HG02678 (cell line): ENCODE measurements around the gene NELFE.
"Not testable (repeated sequence)": the region's sequence is repeated elsewhere in the genome, so short reads cannot be mapped to it uniquely, and the experiment has no call there.

Source experiments
- ATAC-seq: cut with Tn5 transposase; IDR thresholded peaks from one replicate; pipeline ENCODE4 v1.9.1; 2021; ENCODE audit warnings: mild to moderate bottlenecking, moderate library complexity; ENCODE audit not compliant: unreplicated experiment

NELFE gene

GRCh38 chr6:31949926-31950548, 8.7 kb downstream of the NELFE start:
- no peak for ATAC-seq

GRCh38 chr6:31948753-31949413, 9.9 kb downstream of the NELFE start:
- no peak for ATAC-seq

- ATAC-seq = no peak
These were observed 10.5 kb downstream of the NELFE start for GRCh38 chr6:31948306-31948705.

- ATAC-seq = no peak
These were observed 10.9 kb downstream of the NELFE start for GRCh38 chr6:31947864-31948263.

- no peak for ATAC-seq
These were observed 11.6 kb downstream of the NELFE start for GRCh38 chr6:31947070-31947675.

- ATAC-seq = no peak
These were observed 12.3 kb downstream of the NELFE start for GRCh38 chr6:31946370-31946885.

- no peak for ATAC-seq
These were observed 13.0 kb downstream of the NELFE start, which contains the start of gene CFB for GRCh38 chr6:31945507-31946369. Gene CFB (plus strand): TSS chr6:31946095. CDS start chr6:31946222, 127 bp downstream.

GRCh38 chr6:31945154-31945506, 13.6 kb downstream of the NELFE start:
- no peak for ATAC-seq

- ATAC-seq = no peak
These were observed 15.0 kb downstream of the NELFE start for GRCh38 chr6:31943742-31944141.

- ATAC-seq = no peak
These were observed 18.5 kb downstream of the NELFE start for GRCh38 chr6:31940256-31940664.

GRCh38 chr6:31935823-31936222, 22.9 kb downstream of the NELFE start:
- ATAC-seq = no peak

- ATAC-seq = no peak
These were observed 23.8 kb downstream of the NELFE start for GRCh38 chr6:31935021-31935420.

GRCh38 chr6:31933537-31933936, 25.2 kb downstream of the NELFE start:
- ATAC-seq = no peak

GRCh38 chr6:31932137-31932536, 26.6 kb downstream of the NELFE start:
- not testable (repeated sequence) for ATAC-seq

GRCh38 chr6:31930962-31931361, 27.8 kb downstream of the NELFE start:
- no peak for ATAC-seq

- no peak for ATAC-seq
These were observed 30.2 kb downstream of the NELFE start for GRCh38 chr6:31928672-31928939.

GRCh38 chr6:31927863-31928671, 30.7 kb downstream of the NELFE start:
- no peak for ATAC-seq

GRCh38 chr6:31927242-31927862, 31.4 kb downstream of the NELFE start, which contains the start of gene C2:
Gene C2 (plus strand): TSS chr6:31927717. CDS start chr6:31927753, 36 bp downstream.
- no peak for ATAC-seq

GRCh38 chr6:31922942-31923341, 35.8 kb downstream of the NELFE start:
- ATAC-seq = no peak

GRCh38 chr6:31920811-31921210, 38.0 kb downstream of the NELFE start:
- no peak for ATAC-seq
